Stomach (tissue), 9 donors: ENCODE measurements around the gene TMEM14B. TPM values are rescaled to one million over a fixed set of nuclear protein-coding genes. Genes with fewer than 3 reads are reported as not detected.

Experiments
- DNase-seq, 2 donors: peaks; one replicate each; pipeline versions ENCODE4 v3.0.0 to v3.0.0-alpha.2; 2013 to 2019
- H3K27ac ChIP-seq, 5 donors: fragments of 200-600 bp in 4 of 5; sonication (generic) in 4 of 5; one replicate each; pipeline ENCODE4 v1.5.1; 2013 to 2019; ENCODE audit warnings: mild to moderate bottlenecking in 1 of 5, moderate library complexity in 1 of 5
- H3K27me3 ChIP-seq, 3 donors: fragments of 200-600 bp; sonication (generic); one replicate each; pipeline ENCODE4 v1.5.1; 2017 to 2019; ENCODE audit warnings: mixed run types in 1 of 3
- H3K36me3 ChIP-seq, 4 donors: fragments of 200-600 bp; sonication (generic); 1 replicate in 3 of 4; 2 replicates in 1 of 4; pipeline ENCODE4 v1.5.1; 2016 to 2019
- H3K4me1 ChIP-seq, 4 donors: fragments of 200-600 bp; sonication (generic); one replicate each; pipeline ENCODE4 v1.5.1; 2016 to 2019
- H3K4me3 ChIP-seq, 4 donors: fragments of 200-600 bp; sonication (generic) in 3 of 4; one replicate each; pipeline ENCODE4 v1.5.1; 2016 to 2019; ENCODE audit warnings: mild to moderate bottlenecking in 1 of 4
- H3K9me3 ChIP-seq, 4 donors: fragments of 200-600 bp; sonication (generic); one replicate each; pipeline ENCODE4 v1.5.1; 2016 to 2019
- EP300 ChIP-seq: sonication (generic); formaldehyde crosslinking; IDR thresholded peaks from one replicate; pipeline ENCODE4 v1.6.1; 2017; ENCODE audit warnings: antibody characterized with exemption
- POLR2A ChIP-seq, 4 donors: fragments of 450-650 bp; IDR thresholded peaks; one replicate each; pipeline ENCODE4 v1.6.1; 2016; ENCODE audit warnings: antibody characterized with exemption in 4 of 4, control low read depth in 2 of 4, mild to moderate bottlenecking in 1 of 4, moderate library complexity in 1 of 4
- POLR2AphosphoS5 ChIP-seq, 3 donors: sonication (generic); formaldehyde crosslinking; IDR thresholded peaks; one replicate each; pipeline ENCODE4 v1.6.1; 2016; ENCODE audit warnings: antibody characterized with exemption in 3 of 3
- WGBS, 5 donors: extraction: QIAGEN DNeasy Blood & Tissue Kit in 3 of 5; methylation state at CpG; one replicate each; pipeline versions ENCODE4 v1.1.5 to v1.1.7; 2013 to 2018; 5-methylcytosine and 5-hydroxymethylcytosine counted together
- intact Hi-C: fragments of 100-400 bp; cut with DNase I; formaldehyde crosslinking; loops from one replicate; pipeline ENCODE4 v1.15.1; 2023; ENCODE audit warnings: low total_unique reads
- polyA plus RNA-seq, 3 donors: library from polyadenylated mRNA; stranded (reverse); fragments of 200-250 nt; gene quantifications; one replicate each; pipeline ENCODE4 v1.2.3, GENCODE V29; 2013
- total RNA-seq, 5 donors: library from RNA; depleted of rRNA; stranded (reverse); fragments of >200 nt; gene quantifications; one replicate each; pipeline versions ENCODE4 v1.1.0 to v1.2.3, GENCODE V29; 2014 to 2016
- TF ChIP-seq, protein P1 (sequence below), 7 experiments: fragments of 450-650 bp in 4 of 7; fragments of 200-600 bp in 3 of 7; sonication (generic) in 3 of 7; IDR thresholded peaks; one replicate each; pipeline ENCODE4 v1.5.1; 2016 to 2019; ENCODE audit warnings: antibody characterized with exemption in 7 of 7, control low read depth in 2 of 7, mild to moderate bottlenecking in 1 of 7
- donor health status: healthy with polysubstance abuse.
- donor health status: Bipolar disorder and iron deficiency.
- donor health status: healthy.

TMEM14B gene
- total and polyA plus RNA-seq, 8 donors: 35.3 to 108 (median 83.9) TPM

DNA sequence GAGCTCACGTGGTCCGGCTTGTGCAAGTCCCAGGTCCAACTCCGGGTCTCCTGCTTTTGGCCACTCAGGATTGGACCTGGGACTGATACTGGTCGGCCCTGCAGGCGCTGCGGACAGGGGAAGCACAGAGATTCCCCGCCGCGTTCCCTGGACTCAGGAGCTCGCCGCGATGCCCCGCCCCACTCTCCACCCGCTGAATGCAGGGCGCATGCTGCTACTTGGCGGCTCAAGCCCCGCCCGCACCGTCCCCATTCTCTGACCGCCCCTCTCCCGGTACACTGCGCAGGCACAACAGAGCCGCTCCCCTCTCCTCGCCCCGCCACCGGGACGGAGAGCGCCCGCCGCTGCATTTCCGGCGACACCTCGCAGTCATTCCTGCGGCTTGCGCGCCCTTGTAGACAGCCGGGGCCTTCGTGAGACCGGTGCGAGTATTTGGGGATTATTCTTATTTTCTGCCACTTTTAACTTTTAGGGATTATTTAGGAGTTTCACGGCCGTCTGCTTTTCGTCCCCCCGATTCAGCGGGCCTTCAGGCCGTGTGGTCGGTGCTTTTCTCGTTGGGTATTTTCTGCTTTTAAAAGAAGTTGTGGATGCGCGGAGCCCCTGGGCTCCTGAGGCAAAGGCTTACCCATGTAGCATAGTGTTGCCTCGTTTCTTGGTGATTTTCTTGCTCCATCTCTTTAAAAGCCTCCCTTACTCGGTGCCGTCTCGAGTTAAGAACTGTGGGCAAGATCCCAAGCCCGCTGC lies 24.6 kb upstream of the TMEM14B start, which contains the start of gene TMEM14C:
Gene TMEM14C (plus strand): TSS at position 251 of the 747 bp plus-strand sequence. CDS start 1,544 bp downstream, outside the sequence.
- intact Hi-C loops: no loop called here
- WGBS, 5 donors: 0 to 1% (median 1%) methylated on average over 33 to 55 of the region's 55 CpGs

GRCh38 chr6:10723567-10723881 lies 24.1 kb upstream of the TMEM14B start:
- peak overlapping the region; percentile 60 to 78 (median 74) for H3K4me3 ChIP-seq
- peaks cover 0 to 1% (median 0%) of the 10 kb centered on the region in 4 donors for H3K9me3 ChIP-seq
- intact Hi-C loops: no loop called here
- 16 to 22% (median 18%) methylated on average over 7 of the region's 7 CpGs for WGBS, 5 donors
- DNase-seq: peak in 1 of 2 donors; percentile 41
- peak overlapping the region; percentile 48 to 92 (median 90) for H3K27ac ChIP-seq
- no peaks in the 10 kb centered on the region for H3K27me3 ChIP-seq
- H3K4me1 ChIP-seq: peaks cover 18 to 58% (median 41%) of the 10 kb centered on the region in 4 donors
- no peak for TF ChIP-seq POLR2AphosphoS5 (IDR thresholded peaks at IDR 0.05)
- TF ChIP-seq EP300: no peak
- TF ChIP-seq, protein P1, sequence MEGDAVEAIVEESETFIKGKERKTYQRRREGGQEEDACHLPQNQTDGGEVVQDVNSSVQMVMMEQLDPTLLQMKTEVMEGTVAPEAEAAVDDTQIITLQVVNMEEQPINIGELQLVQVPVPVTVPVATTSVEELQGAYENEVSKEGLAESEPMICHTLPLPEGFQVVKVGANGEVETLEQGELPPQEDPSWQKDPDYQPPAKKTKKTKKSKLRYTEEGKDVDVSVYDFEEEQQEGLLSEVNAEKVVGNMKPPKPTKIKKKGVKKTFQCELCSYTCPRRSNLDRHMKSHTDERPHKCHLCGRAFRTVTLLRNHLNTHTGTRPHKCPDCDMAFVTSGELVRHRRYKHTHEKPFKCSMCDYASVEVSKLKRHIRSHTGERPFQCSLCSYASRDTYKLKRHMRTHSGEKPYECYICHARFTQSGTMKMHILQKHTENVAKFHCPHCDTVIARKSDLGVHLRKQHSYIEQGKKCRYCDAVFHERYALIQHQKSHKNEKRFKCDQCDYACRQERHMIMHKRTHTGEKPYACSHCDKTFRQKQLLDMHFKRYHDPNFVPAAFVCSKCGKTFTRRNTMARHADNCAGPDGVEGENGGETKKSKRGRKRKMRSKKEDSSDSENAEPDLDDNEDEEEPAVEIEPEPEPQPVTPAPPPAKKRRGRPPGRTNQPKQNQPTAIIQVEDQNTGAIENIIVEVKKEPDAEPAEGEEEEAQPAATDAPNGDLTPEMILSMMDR (IDR thresholded peaks at IDR 0.05): no peak
- no peak for TF ChIP-seq POLR2A (IDR thresholded peaks at IDR 0.05)
- peaks cover 11 to 37% (median 33%) of the 10 kb centered on the region in 4 donors for H3K36me3 ChIP-seq

More for the DNA sequence above, 24.6 kb upstream of the TMEM14B start, which contains the start of gene TMEM14C:
- Histone ChIP-seq H3K27me3 (no peaks in the 10 kb centered on the region), H3K4me1 (peaks cover 18 to 58% (median 41%) of the 10 kb centered on the region in 4 donors), H3K27ac (peak within 1 kb of the TSS; percentile 48 to 92 (median 90)), H3K36me3 (peaks cover 11 to 32% (median 28%) of the 10 kb centered on the region in 4 donors), H3K9me3 (peaks cover 0 to 7% (median 0%) of the 10 kb centered on the region in 4 donors), H3K4me3 (peak within 1 kb of the TSS; percentile 60 to 78 (median 74))
- peak; percentile 99 for DNase-seq
- TF ChIP-seq POLR2AphosphoS5 (IDR thresholded peaks at IDR 0.05): peak; percentile 68 to 96 (median 95)
- peak in 1 of 4 donors; percentile 52 for TF ChIP-seq POLR2A (IDR thresholded peaks at IDR 0.05)
- TF ChIP-seq, protein P1 (IDR thresholded peaks at IDR 0.05): no peak

DNA sequence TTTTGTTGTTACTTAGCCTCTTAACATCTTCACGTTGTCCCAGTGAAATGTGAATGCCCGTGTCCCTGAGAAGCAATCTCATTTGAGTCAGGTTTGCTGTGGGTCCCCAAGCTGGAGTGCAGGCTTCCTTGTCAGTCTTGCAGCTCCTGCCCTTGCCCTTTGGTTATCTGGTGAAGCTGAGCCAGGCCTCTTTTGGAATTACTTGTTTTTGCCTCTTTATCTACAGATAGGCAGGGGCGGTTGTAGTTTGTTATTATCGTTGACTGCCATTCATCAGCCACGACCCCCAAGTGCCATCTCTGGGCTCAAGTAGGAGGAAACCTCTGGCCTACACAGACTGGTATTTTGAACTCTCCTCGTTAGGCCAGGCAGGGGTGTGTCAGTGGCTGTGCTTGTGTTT lies 22.6 kb upstream of the TMEM14B start:
- no peak overlapping the region for H3K27ac ChIP-seq
- H3K4me3 ChIP-seq: peak overlapping the region in 1 of 4 donors; percentile 22
- intact Hi-C loops: no loop called here
- H3K9me3 ChIP-seq: no peaks in the 10 kb centered on the region
- WGBS, 5 donors: 29 to 52% (median 42%) methylated on average over 6 of the region's 6 CpGs
- H3K4me1 ChIP-seq: peaks cover 18 to 58% (median 41%) of the 10 kb centered on the region in 4 donors
- H3K36me3 ChIP-seq: peaks cover 21 to 52% (median 49%) of the 10 kb centered on the region in 4 donors
- no peaks in the 10 kb centered on the region for H3K27me3 ChIP-seq
- DNase-seq: no peak
- TF ChIP-seq, protein P1 (IDR thresholded peaks at IDR 0.05): no peak
- TF ChIP-seq EP300: no peak
- no peak for TF ChIP-seq POLR2A (IDR thresholded peaks at IDR 0.05)
- TF ChIP-seq POLR2AphosphoS5 (IDR thresholded peaks at IDR 0.05): no peak

- Histone ChIP-seq H3K27ac (no peak overlapping the region), H3K36me3 (peaks cover 26 to 59% (median 55%) of the 10 kb centered on the region in 4 donors), H3K27me3 (no peaks in the 10 kb centered on the region), H3K9me3 (no peaks in the 10 kb centered on the region), H3K4me1 (peaks cover 18 to 57% (median 40%) of the 10 kb centered on the region in 4 donors), H3K4me3 (no peak overlapping the region)
- no peak for DNase-seq
- TF ChIP-seq POLR2AphosphoS5 (IDR thresholded peaks at IDR 0.05): no peak
- TF ChIP-seq, protein P1 (IDR thresholded peaks at IDR 0.05): no peak
- TF ChIP-seq EP300: no peak
- TF ChIP-seq POLR2A (IDR thresholded peaks at IDR 0.05): no peak
- WGBS, 5 donors: 64 to 80% (median 69%) methylated on average over 7 to 9 of the region's 9 CpGs
- intact Hi-C loops: no loop called here
Observed at GRCh38 chr6:10725716-10726115, 21.9 kb upstream of the TMEM14B start.
